Dermis blood vessel endothelial cell (primary cell): Measurements from ENCODE around the gene RAMP1. TPM values are rescaled to one million over a fixed set of nuclear protein-coding genes. Genes with fewer than 3 reads are reported as not detected.

Experiments used
- DNase-seq: peaks from one replicate; pipeline ENCODE4 v3.0.0; 2010
- total RNA-seq: library from RNA; depleted of rRNA; stranded (reverse); fragments of >200 nt; gene quantifications from 2 replicates; pipeline ENCODE4 v1.2.3, GENCODE V29; 2014

Gene RAMP1
- total RNA-seq, 1 donor from 2014 or later = 0.85 TPM

- no peak for DNase-seq
Measured at GRCh38 chr2:237876951-237877491, 17.6 kb downstream of the RAMP1 start.

GRCh38 chr2:237877576-237878307, 18.3 kb downstream of the RAMP1 start:
- no peak for DNase-seq

GRCh38 chr2:237878321-237879057, 19.1 kb downstream of the RAMP1 start:
- no peak for DNase-seq

- DNase-seq = peak; percentile 33
Measured at GRCh38 chr2:237879058-237879430, 19.6 kb downstream of the RAMP1 start.

GRCh38 chr2:237879991-237880560, 20.7 kb downstream of the RAMP1 start:
- DNase-seq = no peak

- no peak for DNase-seq
Measured at GRCh38 chr2:237882510-237883481, 23.4 kb downstream of the RAMP1 start.

- DNase-seq = no peak
Measured at GRCh38 chr2:237883951-237884446, 24.6 kb downstream of the RAMP1 start.

- DNase-seq = no peak
Measured at GRCh38 chr2:237884681-237885080, 25.3 kb downstream of the RAMP1 start.

- DNase-seq = no peak
Measured at GRCh38 chr2:237885111-237885930, 25.9 kb downstream of the RAMP1 start.

- DNase-seq = no peak
Measured at GRCh38 chr2:237885931-237886684, 26.7 kb downstream of the RAMP1 start.

- DNase-seq = no peak
Measured at GRCh38 chr2:237886685-237887481, 27.5 kb downstream of the RAMP1 start.

- peak; percentile 64 for DNase-seq
Measured at GRCh38 chr2:237888389-237888788, 29.0 kb downstream of the RAMP1 start.

GRCh38 chr2:237889016-237889415, 29.6 kb downstream of the RAMP1 start:
- DNase-seq = no peak

GRCh38 chr2:237889811-237890210, 30.4 kb downstream of the RAMP1 start:
- no peak for DNase-seq

- no peak for DNase-seq
Measured at GRCh38 chr2:237892478-237892877, 33.1 kb downstream of the RAMP1 start.

- peak; percentile 36 for DNase-seq
Measured at GRCh38 chr2:237892984-237893595, 33.7 kb downstream of the RAMP1 start.

GRCh38 chr2:237894396-237894979, 35.1 kb downstream of the RAMP1 start:
- no peak for DNase-seq

GRCh38 chr2:237894986-237895543, 35.6 kb downstream of the RAMP1 start:
- no peak for DNase-seq
